Adipose tissue (tissue), 3 donors: ENCODE results near the gene CES5A. TPM values are rescaled to one million over a fixed set of nuclear protein-coding genes. Genes with fewer than 3 reads are reported as not detected.
"Not testable (repeated sequence)": the region's sequence is repeated elsewhere in the genome, so short reads cannot be mapped to it uniquely, and the experiment has no call there.

Source experiments
- H3K27ac ChIP-seq: one replicate; pipeline ENCODE4 v1.5.1; 2013; ENCODE audit warnings: low read depth, low read length
- WGBS, 3 donors: extraction: QIAGEN DNeasy Blood & Tissue Kit; methylation state at CpG; one replicate each; pipeline ENCODE4 v1.1.7; 2013; 5-methylcytosine and 5-hydroxymethylcytosine counted together
- polyA plus RNA-seq, 3 donors: library from polyadenylated mRNA; stranded (reverse); fragments of 200-250 nt; gene quantifications; one replicate each; pipeline ENCODE4 v1.2.3, GENCODE V29; 2013
- donor health status: healthy with polysubstance abuse.
- donor health status: Bipolar disorder and iron deficiency.
- donor health status: healthy.

Gene CES5A
- polyA plus RNA-seq, 3 donors, result not detected

DNA sequence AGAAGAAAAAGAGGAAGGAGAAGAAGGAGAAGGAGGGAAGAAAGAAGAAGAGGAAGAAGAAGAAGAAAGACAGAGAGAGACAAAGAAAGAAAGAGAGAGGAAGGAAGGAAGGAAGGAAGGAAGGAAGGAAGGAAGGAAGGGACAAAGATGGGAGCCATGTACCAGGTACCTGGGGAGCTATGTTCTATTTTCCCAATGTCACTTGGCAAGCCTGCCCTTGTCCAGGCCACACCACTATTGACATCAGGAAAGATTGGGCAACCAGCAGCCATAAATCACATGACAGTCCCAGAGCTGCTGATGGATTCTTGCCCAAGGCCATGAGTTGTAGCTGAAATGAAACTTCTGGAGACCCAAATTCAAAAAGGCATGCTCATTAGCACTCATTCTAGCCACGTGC lies 39.6 kb downstream of the CES5A start:
- no peak overlapping the region for H3K27ac ChIP-seq
- 7 to 17% (median 12%) methylated on average over 1 of the region's 1 CpG for WGBS, 3 donors

DNA sequence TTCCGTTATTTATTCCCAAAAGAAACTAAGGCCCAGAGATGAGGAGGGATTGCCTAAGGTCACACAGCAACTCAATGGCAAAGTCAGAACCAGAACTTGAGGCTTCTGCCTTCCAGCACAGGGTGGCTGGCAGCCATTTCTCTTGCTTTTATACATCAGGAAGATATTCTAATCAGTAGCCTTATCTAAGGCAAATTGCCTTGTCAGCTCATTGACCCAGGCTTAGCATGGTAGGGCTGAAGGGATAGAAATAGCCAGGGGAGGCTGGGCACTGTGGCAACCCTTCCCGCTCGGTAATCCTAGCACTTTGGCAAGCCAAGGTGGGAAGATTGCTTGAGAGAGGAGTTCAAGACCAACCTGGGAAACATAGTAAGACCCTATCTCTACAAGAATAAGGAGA lies 40.0 kb downstream of the CES5A start:
- H3K27ac ChIP-seq, result not testable (repeated sequence)
- 65 to 86% (median 81%) methylated on average over 3 of the region's 3 CpGs for WGBS, 3 donors

DNA sequence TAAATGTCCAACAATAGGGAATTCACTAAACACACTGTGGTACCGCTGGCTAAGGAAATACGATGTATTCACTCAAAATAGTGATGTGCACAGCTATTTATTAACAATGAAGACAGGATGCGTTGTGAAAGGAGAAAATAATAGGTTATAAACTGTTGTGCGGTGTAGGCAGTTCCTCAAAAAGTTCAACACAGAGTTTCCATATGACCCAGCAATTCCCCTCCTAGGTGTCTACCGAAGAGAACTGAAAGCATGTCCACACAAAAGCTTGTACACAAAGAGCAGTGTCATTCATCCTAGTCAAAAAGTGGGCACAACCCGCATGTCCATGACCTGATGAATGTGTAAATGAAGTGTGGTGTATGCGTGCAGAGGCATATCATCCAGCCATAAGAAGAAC lies 41.1 kb downstream of the CES5A start:
- H3K27ac ChIP-seq, result no peak overlapping the region
- 66 to 76% (median 74%) methylated on average over 7 of the region's 7 CpGs for WGBS, 3 donors

DNA sequence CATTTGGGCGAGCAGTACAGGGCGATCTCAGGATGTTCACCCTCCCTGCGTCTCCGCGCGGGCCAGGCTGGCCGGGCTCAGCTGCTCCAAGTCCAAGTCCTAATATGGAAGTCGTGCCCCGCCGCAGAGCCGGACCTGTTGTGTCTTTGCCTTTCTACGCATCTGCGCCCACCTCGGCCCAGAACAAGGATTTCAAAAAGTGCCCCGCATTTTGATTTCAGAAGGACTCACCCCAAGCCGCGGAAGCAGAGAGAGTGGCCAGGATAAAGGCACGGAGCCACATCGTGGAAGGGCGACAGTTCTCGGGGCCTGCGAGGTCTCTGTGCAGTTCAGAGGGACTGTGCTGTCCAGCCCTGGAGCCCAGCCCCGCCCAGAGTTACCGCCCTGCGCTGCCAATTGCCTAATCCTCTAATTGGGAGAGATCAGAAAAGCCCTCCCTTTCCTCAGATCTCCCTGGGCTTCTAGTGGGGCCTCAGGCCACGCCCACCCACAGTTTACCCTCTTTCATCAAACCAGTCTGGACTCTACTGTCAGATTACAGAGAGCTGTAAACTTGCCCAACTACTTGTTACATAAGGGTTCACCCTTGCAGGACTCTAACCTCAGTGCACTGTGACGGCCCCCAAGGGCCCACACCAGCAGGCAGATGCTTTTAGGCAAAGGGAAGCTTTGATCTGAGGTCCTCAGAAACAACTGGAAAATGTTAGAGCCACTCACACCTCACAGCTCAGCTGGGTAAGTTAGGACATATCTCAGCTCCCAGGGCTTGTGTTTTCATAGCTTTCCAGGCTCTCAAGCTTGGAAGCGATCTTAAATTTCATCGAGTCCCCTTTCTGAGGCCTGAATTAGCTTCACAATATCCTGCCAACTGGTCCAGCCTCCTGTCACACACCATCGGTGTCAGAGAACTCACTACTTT lies 42.1 kb downstream of the CES5A start, which contains the start of gene CES1:
TSS of gene CES1 (minus strand) at position 324 of the 919 bp plus-strand sequence. CDS start at position 283, 41 bp downstream.
- H3K27ac ChIP-seq, result no peak within 1 kb of the TSS
- 57 to 64% (median 60%) methylated on average over 30 of the region's 30 CpGs for WGBS, 3 donors

DNA sequence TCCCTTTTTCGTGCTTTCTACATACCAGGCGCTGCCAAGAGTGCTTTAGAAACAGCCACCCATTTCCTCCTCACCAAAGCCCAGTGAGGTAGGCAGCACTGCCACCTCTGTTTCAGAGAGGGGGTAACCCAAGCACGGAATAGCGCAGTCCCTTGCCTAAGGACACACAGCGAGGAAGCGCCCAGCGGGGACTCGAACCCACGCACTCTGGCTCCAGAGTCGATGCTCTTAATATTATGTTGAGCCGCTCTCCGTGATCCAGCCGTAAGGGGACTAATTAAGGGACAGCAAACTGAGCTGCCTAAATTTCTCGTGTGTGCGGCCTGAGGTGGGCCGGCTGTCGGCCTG lies 42.8 kb downstream of the CES5A start:
- 75 to 83% (median 81%) methylated on average over 17 of the region's 17 CpGs for WGBS, 3 donors
- H3K27ac ChIP-seq, result no peak overlapping the region

DNA sequence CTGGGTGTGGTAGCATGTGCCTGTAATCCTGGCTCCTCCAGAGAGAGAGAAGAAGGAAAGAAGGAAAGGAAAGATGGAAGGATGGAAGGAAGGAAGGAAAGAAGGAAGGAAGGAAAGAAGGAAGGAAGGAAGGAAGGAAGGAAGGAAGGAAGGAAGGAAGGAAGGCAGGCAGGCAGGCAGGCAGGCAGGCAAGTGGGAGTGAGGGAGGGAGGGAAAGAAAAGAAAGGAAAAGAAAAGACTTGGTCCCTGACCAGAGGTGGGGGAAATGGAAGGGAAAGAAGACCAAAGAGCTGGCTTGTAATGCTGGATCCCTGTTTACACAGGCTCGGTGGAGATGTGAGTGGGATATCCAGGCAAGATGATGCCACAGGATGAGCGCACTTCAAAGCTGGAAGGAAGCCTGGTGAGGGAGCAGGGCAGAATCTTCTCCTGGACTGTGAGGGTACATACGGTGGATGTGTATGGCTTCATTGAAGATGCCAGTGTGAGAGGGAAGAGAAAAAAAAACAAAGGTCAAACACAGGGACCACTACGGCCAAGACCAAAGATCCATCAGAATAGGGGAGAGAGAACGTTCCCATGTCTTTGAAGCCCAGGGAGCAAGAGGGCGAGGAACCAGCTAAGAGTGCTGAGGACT lies 44.4 kb downstream of the CES5A start:
- WGBS, 3 donors, result 75 to 86% (median 85%) methylated on average over 6 of the region's 6 CpGs
- H3K27ac ChIP-seq, result no peak overlapping the region

DNA sequence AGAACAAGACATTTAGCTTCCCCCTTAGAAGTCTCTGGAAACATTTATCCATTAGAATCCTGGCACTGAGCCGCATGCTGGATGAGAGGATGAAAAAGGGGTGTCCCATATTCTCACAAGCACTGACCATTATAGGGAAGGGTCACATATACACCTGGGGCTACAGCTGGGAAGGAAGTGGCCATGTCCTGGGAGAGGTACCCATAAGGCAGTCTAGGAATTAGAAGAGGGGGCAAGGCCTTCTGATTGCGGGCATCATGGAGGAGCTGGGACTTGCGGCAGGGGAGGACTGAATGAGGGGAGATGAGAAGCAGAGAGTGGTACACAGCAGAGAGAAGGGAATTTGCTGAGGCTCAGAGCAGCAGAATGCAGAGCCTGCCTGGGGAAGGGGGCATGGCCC lies 45.9 kb downstream of the CES5A start:
- WGBS, 3 donors, result 77 to 93% (median 93%) methylated on average over 3 of the region's 3 CpGs
- H3K27ac ChIP-seq, result not testable (repeated sequence)

DNA sequence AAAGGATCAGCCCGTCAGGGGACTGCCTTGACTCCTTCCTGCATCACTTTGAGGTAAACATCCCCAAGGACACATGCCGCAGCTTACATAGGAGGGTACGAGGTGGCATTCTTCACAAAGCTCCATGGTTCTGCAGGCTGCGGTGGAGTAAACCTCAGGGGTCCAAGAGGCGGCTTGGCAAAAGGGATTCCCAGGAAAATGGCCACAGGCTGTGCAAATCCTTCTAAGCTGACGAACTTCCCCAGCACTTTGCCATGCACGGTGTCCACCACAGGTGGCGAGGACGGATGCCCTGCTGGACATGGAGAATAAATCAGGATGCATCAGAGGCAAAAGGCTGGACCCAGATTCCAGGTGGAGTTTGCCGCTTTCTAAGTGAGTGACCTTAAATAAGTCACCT lies 46.5 kb downstream of the CES5A start:
- no peak overlapping the region for H3K27ac ChIP-seq
- WGBS, 3 donors, result 70 to 83% (median 81%) methylated on average over 10 of the region's 10 CpGs

DNA sequence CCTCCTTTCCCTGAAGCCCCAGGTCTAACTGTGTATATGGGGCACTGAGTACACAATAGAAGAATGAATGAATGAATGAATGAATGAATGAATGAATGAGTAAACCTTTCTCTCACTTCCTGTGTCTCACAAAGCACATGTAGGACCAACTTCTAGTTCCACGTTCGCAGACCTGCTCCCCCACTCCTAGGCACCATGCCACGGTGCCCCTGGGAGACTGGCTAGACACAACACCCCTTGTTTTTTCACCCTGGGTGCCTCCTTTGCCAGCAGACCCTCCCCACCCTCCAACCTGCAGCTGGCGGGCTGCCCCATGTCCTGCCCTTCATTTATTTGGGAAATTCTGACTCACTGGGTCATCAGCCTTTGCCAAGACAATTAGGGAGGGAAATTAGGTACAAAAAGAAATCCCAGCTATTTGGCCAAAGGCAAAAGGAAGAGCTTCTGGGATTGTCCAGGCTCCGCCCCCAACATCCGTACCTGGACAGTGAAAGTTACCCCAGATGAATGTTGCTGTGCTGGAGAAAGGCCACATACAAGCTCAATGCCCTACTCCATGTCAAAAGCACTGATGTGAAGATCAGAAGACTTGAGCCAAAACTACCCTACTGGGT lies 50.0 kb downstream of the CES5A start:
- H3K27ac ChIP-seq, result no peak overlapping the region
- 68 to 81% (median 78%) methylated on average over 6 of the region's 6 CpGs for WGBS, 3 donors

DNA sequence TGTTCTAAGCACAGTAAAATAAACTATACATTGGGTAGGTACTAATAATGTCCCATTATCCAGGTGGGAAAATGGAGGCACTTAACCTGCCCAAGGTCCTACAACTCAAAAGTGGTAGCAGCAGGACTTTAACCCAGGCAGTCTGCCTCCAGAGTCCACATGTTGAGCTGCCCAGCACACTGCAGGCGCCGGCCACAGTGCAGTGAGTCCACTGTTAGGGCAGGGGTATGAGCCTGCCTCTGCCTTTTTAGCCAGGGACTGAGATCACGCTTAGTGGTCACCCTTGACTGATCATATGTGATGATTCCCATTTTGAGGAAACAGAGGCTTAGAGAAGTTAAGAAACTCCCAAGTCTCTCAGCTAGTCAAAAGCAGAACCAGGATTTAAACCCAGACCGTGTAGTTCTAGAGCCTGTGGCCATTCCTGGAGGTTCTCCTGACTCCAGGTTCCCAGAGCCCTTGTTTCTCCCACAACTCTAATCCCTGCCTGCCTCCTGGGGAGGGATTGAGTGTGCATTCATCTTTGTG lies 50.6 kb downstream of the CES5A start:
- no peak overlapping the region for H3K27ac ChIP-seq
- WGBS, 3 donors, result 77 to 92% (median 87%) methylated on average over 4 of the region's 4 CpGs

DNA sequence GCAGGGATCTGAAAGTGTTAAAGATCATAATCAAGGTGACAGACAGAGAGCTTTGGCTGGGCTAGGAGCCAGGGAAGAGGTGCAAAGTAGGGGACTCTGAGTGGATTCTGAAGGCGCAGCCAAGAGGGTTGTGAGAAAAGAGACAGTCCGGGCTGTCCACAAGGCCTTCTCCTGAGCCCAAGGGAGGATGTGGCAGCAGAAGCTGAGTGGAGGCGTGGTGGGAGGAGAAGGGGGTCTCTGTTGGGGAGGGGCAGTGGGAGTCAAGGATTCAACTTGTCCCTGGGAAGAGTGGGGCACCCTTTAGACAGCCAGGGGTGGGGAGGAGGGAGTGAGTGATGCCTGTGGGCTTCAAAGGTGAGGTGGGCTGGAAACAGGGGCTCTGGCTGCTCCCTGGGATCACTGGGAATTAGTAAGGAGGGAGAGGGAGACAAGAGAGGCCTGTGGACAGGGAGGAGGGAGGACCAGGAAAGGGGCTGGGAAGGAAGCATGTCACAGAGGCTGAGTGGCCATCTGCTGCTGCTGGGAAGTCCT lies 52.8 kb downstream of the CES5A start:
- H3K27ac ChIP-seq, result no peak overlapping the region
- WGBS, 3 donors, result 51 to 69% (median 65%) methylated on average over 3 of the region's 3 CpGs

DNA sequence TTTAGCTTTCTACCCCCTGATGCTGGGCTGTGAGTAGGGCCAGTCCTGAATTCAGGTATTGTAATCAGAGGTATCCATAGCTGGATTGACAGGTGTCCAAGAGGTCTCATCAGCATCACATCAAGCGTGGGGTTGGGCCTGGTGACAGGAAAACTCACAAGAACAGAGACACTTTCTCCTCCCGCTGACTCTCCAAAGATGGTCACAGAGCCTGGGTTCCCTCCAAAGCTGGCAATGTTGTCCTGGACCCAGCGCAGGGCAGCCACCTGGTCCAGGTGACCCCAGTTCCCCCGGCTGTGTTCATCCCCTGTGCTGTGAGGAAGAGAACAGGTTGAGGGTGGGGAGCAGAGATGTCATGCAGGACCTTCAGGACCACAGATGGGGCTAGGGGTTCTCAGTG lies 54.0 kb downstream of the CES5A start:
- no peak overlapping the region for H3K27ac ChIP-seq
- 81 to 94% (median 90%) methylated on average over 4 of the region's 4 CpGs for WGBS, 3 donors

DNA sequence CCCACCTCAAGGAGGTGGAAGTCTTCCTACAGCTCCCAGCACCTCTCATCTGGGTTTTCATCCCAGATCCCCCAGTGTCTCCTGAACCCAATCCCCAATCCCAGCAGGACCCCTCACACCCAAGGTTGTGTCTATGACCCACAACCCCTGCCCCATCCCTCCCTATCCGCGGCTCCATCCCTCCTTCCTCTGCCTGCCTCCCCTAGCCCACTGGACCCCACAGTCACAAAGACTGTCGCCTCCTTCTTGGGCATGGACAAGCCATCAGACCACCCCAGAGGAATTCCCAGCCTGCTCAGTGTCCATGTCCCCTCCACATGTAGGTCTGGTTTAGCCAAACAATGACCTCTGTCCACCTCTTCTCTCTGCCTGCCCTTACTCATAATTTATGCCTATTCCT lies 54.6 kb downstream of the CES5A start:
- 88 to 94% (median 92%) methylated on average over 3 of the region's 3 CpGs for WGBS, 3 donors
- no peak overlapping the region for H3K27ac ChIP-seq

DNA sequence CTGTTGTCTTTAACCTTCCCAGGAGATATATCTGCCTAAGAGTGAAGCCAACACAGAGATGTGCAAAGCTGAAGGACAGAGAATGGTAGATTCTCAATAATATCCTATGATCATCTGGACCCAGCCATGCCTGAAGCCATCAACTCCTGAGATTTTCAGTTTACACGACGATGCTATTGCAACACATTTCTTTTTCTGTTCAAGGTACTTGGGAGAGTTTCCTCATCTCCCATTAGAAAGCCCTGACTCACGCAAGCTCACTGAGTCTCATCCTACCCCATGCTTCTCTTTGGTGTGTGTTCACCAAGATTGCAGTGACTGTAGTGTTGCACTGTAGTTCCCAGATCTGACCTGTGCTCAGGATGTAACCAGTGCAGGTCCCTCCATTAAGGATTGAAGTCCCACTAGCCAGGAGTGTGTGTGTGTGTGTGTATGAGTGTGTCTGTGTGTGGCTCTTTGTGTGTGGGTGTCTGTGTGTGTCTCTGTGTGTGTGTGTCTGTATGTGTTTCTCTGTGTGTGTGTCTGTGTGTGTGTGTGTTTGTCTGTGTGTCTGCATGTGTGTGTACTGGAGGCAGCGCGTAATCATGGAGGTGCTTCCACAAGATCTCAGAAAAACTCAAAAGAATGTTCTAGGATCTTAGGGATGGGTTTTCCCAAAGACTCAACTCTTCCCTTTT lies 57.8 kb downstream of the CES5A start:
- WGBS, 3 donors, result 80 to 88% (median 85%) methylated on average over 5 of the region's 5 CpGs
- H3K27ac ChIP-seq, result no peak overlapping the region

DNA sequence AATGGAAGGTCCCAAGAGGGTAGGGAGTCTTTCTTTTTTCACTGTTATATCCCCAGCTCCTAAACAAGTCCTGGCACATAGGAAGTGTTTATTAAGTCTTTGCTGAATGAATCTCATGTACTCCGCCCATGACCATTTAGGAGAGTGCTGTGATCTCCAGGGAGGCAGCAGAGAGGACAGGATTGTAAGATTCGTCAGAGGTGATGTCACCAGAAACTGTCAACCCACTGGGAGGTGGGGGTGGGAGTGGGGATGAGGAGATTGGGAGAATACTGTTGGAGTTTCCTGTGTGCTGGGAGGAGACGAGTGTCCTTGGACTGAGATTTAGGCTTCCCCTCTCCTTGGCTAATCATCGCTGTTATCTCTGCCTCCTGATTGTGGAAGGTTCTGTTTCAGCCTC lies 59.0 kb downstream of the CES5A start:
- H3K27ac ChIP-seq, result not testable (repeated sequence)
- 48 to 60% (median 54%) methylated on average over 4 of the region's 4 CpGs for WGBS, 3 donors

DNA sequence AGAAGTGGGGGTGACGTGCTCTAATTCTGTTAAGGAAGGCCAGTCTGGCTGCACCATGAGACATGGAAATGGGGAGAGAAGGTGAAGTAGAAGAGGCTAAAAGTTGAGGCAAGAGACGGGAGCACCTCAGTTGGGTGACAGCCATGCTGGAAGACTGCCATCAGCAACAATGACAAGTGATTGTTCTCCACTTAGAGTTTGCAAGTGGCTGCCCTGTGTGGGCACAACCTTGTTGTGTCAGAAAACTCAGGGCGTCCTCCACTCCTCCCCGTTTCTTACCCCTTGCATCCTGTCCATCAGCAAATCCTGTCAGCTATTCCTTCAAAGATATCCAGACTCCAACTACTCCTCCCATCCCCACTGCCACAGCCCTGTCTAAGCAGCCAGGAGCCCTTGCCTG lies 59.9 kb downstream of the CES5A start:
- WGBS, 3 donors, result 64 to 77% (median 67%) methylated on average over 3 to 4 of the region's 4 CpGs
- no peak overlapping the region for H3K27ac ChIP-seq

DNA sequence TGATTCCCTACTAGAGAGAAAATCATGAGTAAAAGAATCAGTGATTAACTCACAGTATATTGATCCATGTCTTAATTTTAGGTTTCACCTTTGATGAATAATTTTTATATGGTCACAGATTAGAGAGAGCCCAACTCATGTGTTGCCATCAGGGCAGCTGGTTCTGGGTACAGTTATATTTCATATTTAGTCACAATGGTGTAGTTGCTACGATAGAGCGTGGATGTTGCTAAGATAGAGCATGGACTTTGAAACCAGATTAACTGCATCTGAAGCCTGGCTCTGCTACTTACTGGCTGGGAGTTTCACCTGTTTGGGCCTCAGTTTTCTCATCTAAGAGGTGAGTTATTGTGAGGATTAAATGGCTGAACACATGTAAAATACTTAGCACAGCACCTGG lies 61.0 kb downstream of the CES5A start:
- H3K27ac ChIP-seq, result not testable (repeated sequence)
- 20 to 86% (median 74%) methylated on average over 2 of the region's 2 CpGs for WGBS, 3 donors

DNA sequence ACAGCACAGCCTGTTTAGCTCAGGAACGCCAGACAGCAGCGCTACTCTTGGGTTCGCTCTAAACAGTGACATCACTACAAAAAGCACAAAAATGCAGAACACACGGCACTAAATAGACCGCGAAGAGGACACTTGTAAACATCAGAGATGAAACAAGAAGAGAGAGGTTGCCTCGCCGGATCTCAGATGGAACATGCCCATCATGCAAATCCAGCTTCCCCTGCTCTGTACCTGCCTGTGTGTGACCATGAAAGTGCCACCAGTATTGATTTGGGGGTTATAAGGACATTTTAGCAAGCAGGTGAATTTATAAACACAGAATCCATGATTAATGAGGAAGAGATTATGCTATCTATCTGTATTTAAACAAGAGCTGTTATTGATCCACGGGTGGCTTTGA lies 61.4 kb downstream of the CES5A start:
- WGBS, 3 donors, result 32 to 83% (median 70%) methylated on average over 6 to 8 of the region's 9 CpGs
- H3K27ac ChIP-seq, result not testable (repeated sequence)
